GM10266 (cell line): Measurements from ENCODE around the gene CAMK1D.

ENCODE experiments used
- DNase-seq: peaks from one replicate; pipeline ENCODE4 v3.0.0; 2012; ENCODE audit errors: extremely low spot score
- CTCF ChIP-seq: IDR thresholded peaks from 2 replicates; pipeline ENCODE4 v1.5.1; 2012; ENCODE audit warnings: mild to moderate bottlenecking, low read depth; ENCODE audit not compliant: control insufficient read depth, insufficient read depth; ENCODE audit errors: missing control alignments

CAMK1D gene

GRCh38 chr10:12564173-12564572 lies 214.8 kb downstream of the CAMK1D start:
- TF ChIP-seq CTCF: no peak
- DNase-seq: no peak

- TF ChIP-seq CTCF: no peak
- no peak for DNase-seq
Observed at GRCh38 chr10:12566161-12567115, 217.1 kb downstream of the CAMK1D start.

GRCh38 chr10:12568391-12569009 lies 219.2 kb downstream of the CAMK1D start:
- TF ChIP-seq CTCF: no peak
- no peak for DNase-seq

- no peak for DNase-seq
- no peak for TF ChIP-seq CTCF
Observed at GRCh38 chr10:12572281-12572680, 222.9 kb downstream of the CAMK1D start.

- TF ChIP-seq CTCF: no peak
- no peak for DNase-seq
Observed at GRCh38 chr10:12577610-12578009, 228.3 kb downstream of the CAMK1D start.

GRCh38 chr10:12579954-12580858 lies 230.9 kb downstream of the CAMK1D start:
- DNase-seq: no peak
- TF ChIP-seq CTCF: no peak
